Gastroesophageal sphincter (tissue), 4 donors: ENCODE results near the gene DHDH. TPM values are rescaled to one million over a fixed set of nuclear protein-coding genes. Genes with fewer than 3 reads are reported as not detected.

Experiments used
- ATAC-seq: fragments of 150-250 bp; one replicate; pipeline ENCODE4 v1.9.1; 2016; ENCODE audit warnings: mild to moderate bottlenecking, moderate library complexity
- H3K27ac ChIP-seq, 4 donors: fragments of 200-600 bp; sonication (generic) in 3 of 4; 1 replicate in 3 of 4; 2 replicates in 1 of 4; pipeline ENCODE4 v1.5.1; 2016 to 2019
- H3K27me3 ChIP-seq: fragments of 200-600 bp; sonication (generic); one replicate; pipeline ENCODE4 v1.5.1; 2019
- H3K36me3 ChIP-seq, 2 donors: fragments of 200-600 bp; sonication (generic); one replicate each; pipeline ENCODE4 v1.5.1; 2019; ENCODE audit warnings: control low read depth in 1 of 2
- H3K4me1 ChIP-seq, 3 donors: fragments of 200-600 bp; sonication (generic); 1 replicate in 2 of 3; 2 replicates in 1 of 3; pipeline ENCODE4 v1.5.1; 2016 to 2019; ENCODE audit warnings: control low read depth in 2 of 3
- H3K4me3 ChIP-seq, 2 donors: fragments of 200-600 bp; sonication (generic); one replicate each; pipeline ENCODE4 v1.5.1; 2019; ENCODE audit warnings: mild to moderate bottlenecking in 1 of 2, moderate library complexity in 1 of 2
- H3K9me3 ChIP-seq, 3 donors: fragments of 200-600 bp; sonication (generic); one replicate each; pipeline ENCODE4 v1.5.1; 2017 to 2019; ENCODE audit warnings: control low read depth in 2 of 3
- EP300 ChIP-seq: sonication (generic); formaldehyde crosslinking; IDR thresholded peaks from one replicate; pipeline ENCODE4 v1.6.1; 2017; ENCODE audit warnings: antibody characterized with exemption, mild to moderate bottlenecking
- POLR2A ChIP-seq, 2 donors: fragments of 450-650 bp; IDR thresholded peaks; one replicate each; pipeline ENCODE4 v1.6.1; 2017; ENCODE audit warnings: antibody characterized with exemption in 2 of 2, mild to moderate bottlenecking in 2 of 2, moderate library complexity in 1 of 2
- POLR2AphosphoS5 ChIP-seq: sonication (generic); formaldehyde crosslinking; IDR thresholded peaks from one replicate; pipeline ENCODE4 v1.6.1; 2017; ENCODE audit warnings: antibody characterized with exemption
- WGBS, 2 donors: methylation state at CpG; one replicate each; pipeline ENCODE4 v1.1.5; 2018; ENCODE audit warnings: low coverage in 1 of 2; 5-methylcytosine and 5-hydroxymethylcytosine counted together
- total RNA-seq, 4 donors: library from RNA; depleted of rRNA; stranded (reverse); fragments of >200 nt; gene quantifications; one replicate each; pipeline ENCODE4 v1.1.0, GENCODE V29; 2016
- TF ChIP-seq, protein P1 (sequence below), 4 experiments: fragments of 200-600 bp in 2 of 4; fragments of 450-650 bp in 2 of 4; sonication (generic) in 1 of 4; IDR thresholded peaks; one replicate each; pipeline ENCODE4 v1.5.1; 2017 to 2019; ENCODE audit warnings: antibody characterized with exemption in 4 of 4, mild to moderate bottlenecking in 2 of 4, moderate library complexity in 2 of 4

DHDH gene
- total RNA-seq, 4 donors from 2014 or later, result 0.81 TPM; not detected in 3

DNA sequence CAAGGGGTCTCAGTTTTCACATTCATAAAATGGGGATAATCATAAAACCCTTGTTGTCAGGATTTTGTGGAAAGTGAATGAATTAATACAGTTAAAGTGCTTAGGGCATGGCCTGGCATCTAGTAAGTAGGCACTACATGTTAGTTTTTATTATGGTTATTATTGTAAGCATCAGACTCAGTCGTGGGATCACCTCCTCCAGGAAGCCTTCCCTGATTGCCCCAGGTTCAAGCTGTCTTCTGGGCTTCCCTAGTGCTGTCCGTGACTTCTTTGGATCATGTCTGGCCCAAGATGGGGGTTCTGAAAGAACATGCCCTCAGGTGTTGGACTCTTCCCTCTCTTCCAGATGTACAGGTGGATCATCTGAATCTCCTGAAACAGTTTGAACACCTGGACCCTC is 22.7 kb upstream of the DHDH start:
- H3K36me3 ChIP-seq, result peaks cover 0 to 99% of the 10 kb centered on the region in 2 donors
- WGBS, 2 donors, result 80 to 100% methylated on average over 1 of the region's 2 CpGs
- H3K27me3 ChIP-seq, result no peaks in the 10 kb centered on the region
- H3K9me3 ChIP-seq, result no peaks in the 10 kb centered on the region
- ATAC-seq, result no peak
- H3K4me1 ChIP-seq, result no peaks in the 10 kb centered on the region
- no peak overlapping the region for H3K4me3 ChIP-seq
- no peak overlapping the region for H3K27ac ChIP-seq
- TF ChIP-seq POLR2AphosphoS5 (no peak), POLR2A (IDR thresholded peaks at IDR 0.05) (no peak), EP300 (no peak)
- TF ChIP-seq, protein P1, sequence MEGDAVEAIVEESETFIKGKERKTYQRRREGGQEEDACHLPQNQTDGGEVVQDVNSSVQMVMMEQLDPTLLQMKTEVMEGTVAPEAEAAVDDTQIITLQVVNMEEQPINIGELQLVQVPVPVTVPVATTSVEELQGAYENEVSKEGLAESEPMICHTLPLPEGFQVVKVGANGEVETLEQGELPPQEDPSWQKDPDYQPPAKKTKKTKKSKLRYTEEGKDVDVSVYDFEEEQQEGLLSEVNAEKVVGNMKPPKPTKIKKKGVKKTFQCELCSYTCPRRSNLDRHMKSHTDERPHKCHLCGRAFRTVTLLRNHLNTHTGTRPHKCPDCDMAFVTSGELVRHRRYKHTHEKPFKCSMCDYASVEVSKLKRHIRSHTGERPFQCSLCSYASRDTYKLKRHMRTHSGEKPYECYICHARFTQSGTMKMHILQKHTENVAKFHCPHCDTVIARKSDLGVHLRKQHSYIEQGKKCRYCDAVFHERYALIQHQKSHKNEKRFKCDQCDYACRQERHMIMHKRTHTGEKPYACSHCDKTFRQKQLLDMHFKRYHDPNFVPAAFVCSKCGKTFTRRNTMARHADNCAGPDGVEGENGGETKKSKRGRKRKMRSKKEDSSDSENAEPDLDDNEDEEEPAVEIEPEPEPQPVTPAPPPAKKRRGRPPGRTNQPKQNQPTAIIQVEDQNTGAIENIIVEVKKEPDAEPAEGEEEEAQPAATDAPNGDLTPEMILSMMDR (IDR thresholded peaks at IDR 0.05), result no peak

DNA sequence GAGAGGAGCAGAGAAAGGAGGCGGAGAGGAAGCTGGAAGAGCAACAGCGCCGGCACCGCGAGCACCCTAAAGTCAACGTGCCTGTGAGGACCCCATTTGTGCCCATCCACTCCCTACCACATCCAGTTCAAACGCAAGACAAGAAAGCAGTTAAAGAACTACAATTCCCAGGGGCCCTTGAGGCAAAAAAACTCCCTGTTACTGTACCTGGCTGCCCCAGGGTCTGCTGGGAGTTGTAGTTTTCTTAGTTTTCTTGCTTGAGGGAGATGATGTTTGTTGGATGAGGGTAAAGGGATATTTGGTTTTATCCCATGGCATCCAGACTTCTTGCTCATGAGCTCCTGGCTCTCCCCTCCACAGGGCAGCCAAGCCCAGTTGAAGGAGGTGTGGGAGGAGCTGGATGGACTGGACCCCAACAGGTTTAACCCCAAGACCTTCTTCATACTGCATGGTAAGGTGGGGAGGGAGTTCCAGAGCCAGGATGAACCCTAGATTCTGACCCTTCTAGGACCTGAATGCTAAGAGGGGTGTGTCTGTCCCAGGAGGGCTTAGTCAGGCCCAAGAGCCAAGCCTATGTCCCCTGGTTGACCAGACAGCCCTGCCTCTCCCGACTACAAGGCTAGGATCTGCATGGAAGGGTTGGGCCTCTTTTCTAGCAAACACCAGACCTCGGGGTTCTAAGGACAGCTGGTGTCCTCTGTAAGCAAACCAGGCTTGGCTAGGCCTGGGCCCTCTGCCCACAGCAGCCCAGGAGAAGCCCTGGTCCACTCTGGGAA is 20.2 kb upstream of the DHDH start:
- no peaks in the 10 kb centered on the region for H3K27me3 ChIP-seq
- H3K27ac ChIP-seq, result peak overlapping the region in 1 of 4 donors; percentile 19
- no peak overlapping the region for H3K4me3 ChIP-seq
- WGBS, 2 donors, result 100% methylated on average over 2 of the region's 9 CpGs; no CpG with 5 or more reads in 1 of the 2 donors
- ATAC-seq, result no peak
- H3K4me1 ChIP-seq, result no peaks in the 10 kb centered on the region
- no peaks in the 10 kb centered on the region for H3K9me3 ChIP-seq
- H3K36me3 ChIP-seq, result peaks cover 0 to 99% of the 10 kb centered on the region in 2 donors
- TF ChIP-seq POLR2AphosphoS5 (no peak), POLR2A (IDR thresholded peaks at IDR 0.05) (no peak), EP300 (no peak)
- TF ChIP-seq, protein P1 (IDR thresholded peaks at IDR 0.05), result no peak

DNA sequence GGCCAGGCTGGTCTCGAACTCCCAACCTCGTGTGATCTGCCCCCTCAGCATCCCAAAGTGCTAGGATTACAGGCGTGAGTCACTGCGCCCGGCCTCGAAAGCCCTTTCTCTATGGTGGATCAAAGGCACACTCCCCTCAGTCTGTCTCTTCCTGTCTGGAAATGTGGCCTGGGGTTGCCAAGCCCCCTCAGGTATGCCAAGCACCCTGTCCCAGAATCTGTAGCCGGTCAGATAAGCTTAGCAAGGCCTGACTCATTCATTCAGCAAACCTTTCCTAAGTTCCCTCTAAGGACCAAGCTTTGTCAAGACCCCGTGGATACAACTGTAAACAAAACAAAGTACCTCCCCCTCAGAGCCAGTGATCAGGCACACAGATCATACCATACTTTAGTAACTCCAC is 19.3 kb upstream of the DHDH start:
- WGBS, 2 donors, result 69% methylated on average over 3 of the region's 8 CpGs; no CpG with 5 or more reads in 1 of the 2 donors
- TF ChIP-seq POLR2AphosphoS5 (no peak), POLR2A (IDR thresholded peaks at IDR 0.05) (no peak), EP300 (no peak)
- TF ChIP-seq, protein P1 (IDR thresholded peaks at IDR 0.05), result no peak
- H3K4me3 ChIP-seq, result no peak overlapping the region
- peaks cover 0 to 100% of the 10 kb centered on the region in 2 donors for H3K36me3 ChIP-seq
- H3K27me3 ChIP-seq, result no peaks in the 10 kb centered on the region
- H3K9me3 ChIP-seq, result no peaks in the 10 kb centered on the region
- ATAC-seq, result no peak
- no peak overlapping the region for H3K27ac ChIP-seq
- no peaks in the 10 kb centered on the region for H3K4me1 ChIP-seq

DNA sequence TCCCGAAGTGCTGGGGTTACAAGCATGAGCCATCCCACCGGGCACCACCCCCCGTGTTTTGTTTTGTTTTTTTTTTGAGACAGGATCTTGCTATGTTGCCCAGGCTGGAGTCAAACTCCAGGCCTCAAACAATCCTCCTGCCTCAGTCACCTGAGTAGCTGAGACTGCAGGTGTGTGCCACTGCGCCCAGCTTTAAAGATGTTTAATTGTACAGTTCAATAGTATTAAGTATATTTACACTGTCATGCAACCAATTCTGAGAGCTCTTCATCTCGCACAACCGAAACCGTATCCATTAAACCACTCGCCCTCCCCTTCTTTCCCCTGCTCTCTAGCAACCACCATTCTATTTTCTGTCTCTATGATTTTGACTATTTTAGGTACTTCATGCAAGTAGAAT is 17.7 kb upstream of the DHDH start:
- Histone ChIP-seq H3K27me3 (no peaks in the 10 kb centered on the region), H3K4me3 (no peak overlapping the region), H3K27ac (no peak overlapping the region), H3K9me3 (no peaks in the 10 kb centered on the region), H3K4me1 (no peaks in the 10 kb centered on the region), H3K36me3 (peaks cover 0 to 100% of the 10 kb centered on the region in 2 donors)
- no peak for ATAC-seq
- TF ChIP-seq, protein P1 (IDR thresholded peaks at IDR 0.05), result no peak
- TF ChIP-seq EP300 (no peak), POLR2A (IDR thresholded peaks at IDR 0.05) (no peak), POLR2AphosphoS5 (no peak)
- WGBS, 2 donors, result 77 to 78% methylated on average over 6 of the region's 8 CpGs

DNA sequence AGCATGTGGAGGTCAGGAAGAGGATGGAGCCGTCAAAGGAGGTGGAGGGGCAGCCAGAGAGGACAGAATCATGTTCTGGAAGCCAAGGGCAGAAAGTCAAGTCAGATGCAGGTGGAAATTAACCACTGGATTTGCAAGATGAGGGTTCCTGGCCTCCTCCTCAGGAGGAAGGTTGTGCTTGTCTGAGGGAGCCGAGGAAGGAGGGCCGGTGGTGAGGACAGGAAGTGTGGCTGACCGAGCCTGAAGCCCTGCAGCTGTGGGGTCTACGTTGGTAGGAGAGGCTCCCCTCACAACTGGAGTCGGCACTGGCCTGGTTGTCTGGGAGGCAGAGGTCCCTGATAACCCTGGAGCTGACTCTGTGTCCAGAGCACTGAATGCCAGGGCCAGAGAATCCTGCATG is 15.4 kb upstream of the DHDH start:
- H3K27ac ChIP-seq, result no peak overlapping the region
- no peaks in the 10 kb centered on the region for H3K4me1 ChIP-seq
- WGBS, 2 donors, result 57 to 75% methylated on average over 5 of the region's 6 CpGs
- TF ChIP-seq POLR2A (IDR thresholded peaks at IDR 0.05), result no peak
- no peak for TF ChIP-seq POLR2AphosphoS5
- TF ChIP-seq, protein P1 (IDR thresholded peaks at IDR 0.05), result no peak
- no peak for TF ChIP-seq EP300
- no peaks in the 10 kb centered on the region for H3K27me3 ChIP-seq
- peaks cover 0 to 100% of the 10 kb centered on the region in 2 donors for H3K36me3 ChIP-seq
- H3K4me3 ChIP-seq, result no peak overlapping the region
- no peak for ATAC-seq
- H3K9me3 ChIP-seq, result no peaks in the 10 kb centered on the region
